Activated CD4-positive, CD25-positive, alpha-beta regulatory T cell treated with anti-CD3 and anti-CD28 coated beads, Interleukin-2, amount 50 U/mL, for 72 hours (primary cell): ENCODE results near the gene CCDC85A.

Experiments
- DNase-seq: peaks from one replicate; pipeline ENCODE4 v3.0.0; 2021

Gene CCDC85A

DNA sequence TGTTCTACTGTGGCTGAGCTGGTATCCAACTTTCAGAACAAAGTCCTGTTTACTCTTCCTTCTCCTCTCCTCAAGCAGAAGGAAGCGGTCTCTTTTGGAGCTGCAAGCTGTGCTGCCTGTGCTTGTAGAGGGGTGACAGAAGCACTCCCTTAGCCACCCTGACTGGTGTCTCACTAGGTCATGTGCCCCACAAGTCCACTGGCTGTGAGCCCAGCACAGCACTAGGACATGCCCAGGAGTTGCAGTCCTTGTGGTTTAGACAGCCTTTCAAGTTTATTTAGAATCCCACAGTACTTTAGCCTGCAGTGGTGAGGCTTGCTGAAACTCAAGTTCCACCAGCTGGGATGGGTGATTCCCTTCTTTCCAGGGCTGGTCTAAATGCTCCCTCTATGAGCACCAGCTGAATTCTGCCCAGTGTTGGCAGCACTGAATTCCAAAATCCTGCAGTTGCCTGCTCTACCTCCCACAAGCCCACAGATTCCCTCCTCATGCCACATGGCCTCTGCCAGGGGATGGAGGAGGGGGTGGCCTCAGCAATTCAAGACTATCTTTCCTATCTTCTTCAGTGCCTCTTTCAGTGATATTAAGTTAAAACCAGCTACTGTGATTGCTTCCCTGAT lies 61.2 kb downstream of the CCDC85A start:
- DNase-seq, result no peak

DNA sequence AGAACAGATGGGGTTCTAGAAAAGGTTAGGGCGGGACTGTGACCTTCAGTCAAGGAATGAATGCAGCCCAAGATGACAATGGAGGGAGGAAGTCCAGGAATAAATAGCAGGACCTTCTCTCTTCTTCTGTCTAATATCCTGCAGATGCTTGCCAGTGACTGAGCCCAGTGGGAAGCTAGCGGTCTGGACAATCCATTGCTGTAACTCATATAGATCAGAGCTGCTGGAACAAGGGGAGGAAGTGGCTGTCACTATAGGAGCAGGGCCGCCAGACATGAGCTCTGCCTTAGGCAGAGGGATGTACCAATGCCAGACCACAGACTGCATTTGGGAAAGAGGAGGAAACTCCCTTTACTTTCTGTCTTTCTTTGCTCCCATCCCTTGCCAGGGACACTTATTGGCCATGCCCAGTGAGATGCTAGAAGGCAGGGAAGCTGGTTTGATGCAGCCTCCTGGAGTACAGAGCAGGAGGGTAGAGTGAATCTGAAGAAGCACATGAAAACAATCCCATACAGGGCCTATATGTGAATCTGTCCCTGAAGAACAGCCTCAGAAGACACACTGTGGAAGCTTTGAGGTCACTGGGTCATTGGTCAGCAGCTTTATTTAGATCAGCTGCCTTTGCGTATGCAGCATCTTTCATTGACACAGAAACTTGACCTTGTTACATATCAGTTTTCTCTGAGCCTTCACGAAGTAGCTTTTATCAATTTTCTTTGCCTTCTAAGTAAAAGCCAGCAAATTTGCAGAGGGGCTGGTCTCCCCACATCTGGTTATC lies 65.4 kb downstream of the CCDC85A start:
- no peak for DNase-seq

DNA sequence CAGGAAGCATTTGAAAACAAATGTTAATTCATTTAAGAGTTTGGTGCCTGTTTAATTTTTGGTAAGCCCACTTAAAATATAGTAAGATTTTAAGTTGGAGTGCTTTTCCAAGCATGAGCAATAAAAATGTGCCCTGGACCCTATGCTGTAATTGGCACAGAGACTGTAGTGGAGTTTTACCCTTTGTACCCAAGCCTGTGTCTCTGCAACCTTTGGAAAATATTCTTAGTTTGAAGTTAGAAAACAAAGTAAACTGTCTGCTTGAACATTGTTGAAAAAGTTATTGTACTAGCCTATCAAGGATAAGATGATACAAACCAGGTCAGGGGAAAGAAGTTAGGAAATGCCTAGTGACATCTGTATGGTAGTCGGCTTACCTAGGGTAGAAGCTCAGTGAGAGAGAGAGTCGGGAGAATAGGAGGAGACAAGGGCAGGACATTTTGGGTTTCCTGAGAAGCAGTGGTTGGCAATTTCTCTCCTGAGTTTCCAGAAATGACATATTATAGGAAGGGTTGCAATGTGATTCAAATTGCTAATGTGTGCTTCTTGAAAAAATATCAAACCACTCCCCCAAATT lies 66.5 kb downstream of the CCDC85A start:
- DNase-seq, result no peak

DNA sequence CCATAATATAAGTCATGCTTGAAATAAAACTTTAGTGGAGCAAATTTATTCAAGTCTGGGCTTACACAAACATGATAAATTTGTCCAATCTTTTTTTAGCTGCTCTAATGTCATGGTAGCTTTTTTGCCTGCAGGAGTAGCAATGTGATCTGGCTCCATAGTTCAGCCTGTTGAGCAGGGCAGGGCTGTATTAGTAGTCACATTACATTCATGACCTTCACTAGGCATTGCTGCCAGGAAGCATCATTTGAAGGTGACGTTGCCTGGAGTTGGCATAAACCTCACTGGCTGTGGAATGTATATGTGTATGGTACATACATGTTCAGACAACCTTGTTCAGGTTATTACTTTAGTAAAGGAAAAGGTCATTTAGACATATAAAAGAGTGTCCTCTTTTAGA lies 76.6 kb downstream of the CCDC85A start:
- no peak for DNase-seq

DNA sequence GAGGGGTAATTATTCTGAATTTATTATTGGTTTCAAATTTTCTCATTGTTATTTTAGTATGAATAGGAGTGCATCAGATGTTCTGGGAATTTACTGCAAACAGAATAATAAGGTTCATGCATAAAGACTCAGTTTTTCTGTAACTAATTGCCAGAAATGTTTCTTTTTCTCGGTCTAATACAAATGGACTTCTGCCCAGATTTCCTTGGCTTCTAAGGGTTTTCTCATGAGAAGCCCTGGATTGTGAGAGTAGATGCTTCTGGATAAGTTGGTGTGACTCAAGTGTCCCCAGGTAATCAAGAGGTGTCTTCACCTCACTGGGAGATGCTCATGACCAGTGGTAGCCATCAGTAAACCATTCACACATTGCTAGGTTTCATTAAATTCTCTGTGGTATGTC lies 78.5 kb downstream of the CCDC85A start:
- no peak for DNase-seq

DNA sequence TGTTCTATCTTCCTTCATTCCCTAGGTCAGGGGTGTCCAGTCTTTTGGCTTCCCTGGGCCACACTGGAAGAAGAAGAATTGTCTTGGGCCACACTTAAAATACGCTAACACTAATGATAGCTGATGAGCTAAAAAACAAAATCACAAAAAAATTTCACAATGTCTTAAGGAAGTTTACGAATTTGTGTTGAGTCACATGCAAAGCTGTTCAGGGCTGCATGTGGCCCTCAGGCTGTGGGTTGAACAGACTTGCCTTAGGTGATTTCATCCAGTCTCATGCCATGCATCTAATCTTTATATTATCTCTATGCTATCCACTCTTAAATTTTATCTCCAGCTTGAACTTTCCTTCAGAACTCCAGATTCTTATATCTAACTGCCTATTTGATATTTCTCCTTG lies 80.1 kb downstream of the CCDC85A start:
- DNase-seq, result no peak

DNA sequence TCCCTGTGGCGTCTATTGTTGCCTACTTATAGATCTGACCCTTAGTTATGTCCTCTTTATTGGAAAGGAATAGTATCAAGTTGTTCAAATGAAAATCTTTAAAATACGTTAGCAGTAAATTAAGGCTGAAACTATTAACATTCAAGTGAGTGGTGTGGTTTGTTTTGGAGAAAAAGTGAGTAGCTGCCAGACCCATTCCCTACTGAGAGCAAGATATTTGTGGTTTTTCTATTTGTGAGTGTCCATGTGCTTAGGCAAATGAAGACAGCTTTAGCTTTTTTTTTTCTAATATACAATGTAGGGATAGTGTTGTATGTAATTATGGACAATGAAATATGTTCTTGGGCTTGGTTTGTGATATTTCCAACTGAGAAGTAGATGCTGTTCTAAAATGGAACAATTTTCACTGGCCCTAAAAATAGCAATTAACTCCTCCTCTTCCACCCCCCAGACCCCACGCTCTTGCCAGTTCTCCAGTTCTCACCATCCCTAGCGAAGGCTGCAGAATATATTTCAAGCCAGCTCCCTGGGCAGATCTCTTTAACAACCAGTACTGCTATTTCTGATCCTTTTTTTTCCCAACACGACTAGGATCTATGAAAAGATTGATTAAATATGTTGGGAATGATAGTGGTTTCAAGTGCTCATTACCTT lies 83.1 kb downstream of the CCDC85A start:
- no peak for DNase-seq

DNA sequence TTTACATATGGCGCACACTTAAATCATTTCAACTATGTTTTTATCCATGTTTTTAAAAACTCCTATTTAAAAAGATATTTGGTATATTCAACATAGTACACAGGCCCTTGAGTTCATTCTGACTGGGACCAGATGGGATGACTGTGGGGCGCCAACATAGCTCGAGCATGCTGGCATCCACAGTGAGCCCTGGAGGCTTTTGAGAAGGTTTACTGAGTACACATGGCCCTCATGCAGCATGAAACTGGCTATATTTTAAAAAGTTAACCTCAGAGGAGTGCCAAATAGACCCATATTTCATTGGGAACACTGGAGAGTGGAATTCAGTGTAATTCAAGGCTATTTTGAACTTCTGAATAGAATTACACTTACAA lies 83.6 kb downstream of the CCDC85A start:
- DNase-seq, result no peak

DNA sequence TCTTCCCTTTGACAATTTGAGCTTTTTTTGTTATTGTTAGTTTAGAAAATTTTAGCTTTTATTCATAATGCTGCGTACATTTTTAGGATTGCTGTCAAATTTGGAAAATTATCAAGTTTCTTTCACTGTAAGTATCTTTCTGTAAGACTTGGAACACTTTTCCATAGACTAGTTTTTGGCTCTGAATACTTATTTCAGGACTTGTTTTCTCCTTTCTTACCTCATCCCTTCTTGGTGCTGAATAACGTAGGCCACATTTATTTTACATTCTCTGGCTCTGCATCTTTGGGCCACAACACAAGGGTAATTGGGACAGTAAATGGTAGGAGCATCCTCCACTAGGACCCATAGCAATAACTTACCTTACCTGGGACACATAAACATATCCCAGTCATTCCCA lies 85.1 kb downstream of the CCDC85A start:
- DNase-seq, result no peak

DNA sequence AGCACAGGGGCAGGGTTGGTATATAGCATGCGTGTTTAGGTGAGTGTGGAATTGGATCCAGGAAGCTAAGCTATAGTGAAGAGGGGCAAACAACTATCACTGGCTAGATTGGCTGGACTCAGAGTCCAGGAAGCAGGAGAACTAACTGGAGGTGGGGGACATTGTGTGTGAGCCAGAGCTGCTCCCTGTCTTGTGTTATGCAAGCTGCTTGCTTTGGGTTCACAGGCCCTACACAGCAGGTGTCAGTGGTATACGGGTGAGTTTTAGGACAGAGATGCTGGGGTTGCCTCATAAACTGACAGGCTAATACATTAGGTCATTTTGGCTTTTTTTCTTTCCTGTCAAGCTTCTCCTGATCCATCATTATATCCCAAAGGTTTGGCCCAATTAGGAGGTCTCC lies 87.5 kb downstream of the CCDC85A start:
- no peak for DNase-seq

DNA sequence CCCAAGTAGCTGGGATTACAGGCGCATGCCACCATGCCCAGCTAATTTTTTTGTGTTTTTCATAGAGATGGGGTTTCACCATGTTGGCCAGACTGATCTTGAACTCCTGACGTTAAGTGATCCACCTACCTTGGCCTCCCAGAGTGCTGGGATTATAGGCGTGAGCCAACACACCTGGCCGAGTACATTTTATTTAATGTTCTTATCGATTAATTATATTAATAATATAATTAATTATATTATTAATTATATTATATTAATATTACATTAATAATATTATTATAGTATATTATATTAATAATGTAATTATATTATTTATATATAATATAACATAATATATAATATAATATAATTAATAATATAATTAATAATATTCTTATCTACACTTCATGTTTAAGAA lies 101.4 kb downstream of the CCDC85A start:
- DNase-seq, result no peak

DNA sequence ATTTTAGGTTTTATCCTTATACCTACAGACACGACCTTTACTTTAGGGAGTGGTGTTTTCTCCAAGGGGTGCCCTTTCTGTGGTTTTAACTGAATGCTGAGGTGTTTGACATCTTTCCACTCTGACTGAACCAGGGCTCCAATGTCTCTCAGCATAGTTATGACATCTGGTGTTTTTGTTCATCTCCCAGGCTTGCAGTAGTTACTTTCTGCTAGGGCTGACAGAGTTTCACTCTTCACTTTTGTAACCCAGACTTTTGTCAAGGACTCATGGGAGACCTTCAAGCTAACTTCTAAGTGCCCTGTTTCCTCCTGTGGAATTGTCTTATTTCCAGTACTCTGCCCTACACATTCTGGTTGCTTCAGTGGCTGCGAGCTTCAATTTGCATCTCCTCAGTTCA lies 103.1 kb downstream of the CCDC85A start:
- DNase-seq, result no peak

DNA sequence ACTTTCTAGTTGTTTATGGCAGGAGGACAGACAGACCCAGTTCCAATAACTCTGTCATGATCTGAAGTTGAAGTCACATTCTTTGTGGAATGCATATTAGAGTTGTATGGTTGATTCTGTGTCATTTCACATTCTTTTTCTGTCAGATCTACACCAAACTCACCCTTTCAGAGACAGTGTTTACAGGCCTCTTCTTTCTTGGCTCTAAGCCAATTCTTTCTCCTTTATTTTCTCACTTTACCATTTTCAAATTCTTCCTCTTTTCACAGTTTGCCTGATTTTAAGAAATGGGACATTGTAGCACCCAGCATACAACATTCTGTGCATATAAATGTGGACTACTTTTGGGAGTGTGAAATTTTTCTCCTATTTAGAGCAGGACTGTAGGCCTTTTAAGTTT lies 103.7 kb downstream of the CCDC85A start:
- DNase-seq, result no peak

DNA sequence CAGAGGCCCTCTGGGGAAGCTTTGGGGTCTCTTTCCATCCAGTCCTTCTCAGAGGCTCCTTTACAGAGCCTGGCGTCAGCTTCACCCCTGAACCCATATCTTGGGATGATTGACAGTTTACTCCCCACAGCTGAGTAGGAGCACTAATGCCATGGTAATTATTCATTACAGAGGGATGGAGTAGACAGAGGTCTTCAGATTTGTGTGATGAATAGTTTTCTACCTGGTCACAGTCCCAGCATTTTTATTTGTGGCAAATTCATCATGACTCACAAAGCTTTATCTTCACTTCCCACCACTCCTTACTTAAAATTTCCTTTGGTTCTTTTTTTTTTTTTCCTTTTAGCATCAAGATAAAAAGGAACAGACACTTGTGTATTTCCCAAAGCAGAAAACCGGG lies 104.2 kb downstream of the CCDC85A start:
- DNase-seq, result no peak

DNA sequence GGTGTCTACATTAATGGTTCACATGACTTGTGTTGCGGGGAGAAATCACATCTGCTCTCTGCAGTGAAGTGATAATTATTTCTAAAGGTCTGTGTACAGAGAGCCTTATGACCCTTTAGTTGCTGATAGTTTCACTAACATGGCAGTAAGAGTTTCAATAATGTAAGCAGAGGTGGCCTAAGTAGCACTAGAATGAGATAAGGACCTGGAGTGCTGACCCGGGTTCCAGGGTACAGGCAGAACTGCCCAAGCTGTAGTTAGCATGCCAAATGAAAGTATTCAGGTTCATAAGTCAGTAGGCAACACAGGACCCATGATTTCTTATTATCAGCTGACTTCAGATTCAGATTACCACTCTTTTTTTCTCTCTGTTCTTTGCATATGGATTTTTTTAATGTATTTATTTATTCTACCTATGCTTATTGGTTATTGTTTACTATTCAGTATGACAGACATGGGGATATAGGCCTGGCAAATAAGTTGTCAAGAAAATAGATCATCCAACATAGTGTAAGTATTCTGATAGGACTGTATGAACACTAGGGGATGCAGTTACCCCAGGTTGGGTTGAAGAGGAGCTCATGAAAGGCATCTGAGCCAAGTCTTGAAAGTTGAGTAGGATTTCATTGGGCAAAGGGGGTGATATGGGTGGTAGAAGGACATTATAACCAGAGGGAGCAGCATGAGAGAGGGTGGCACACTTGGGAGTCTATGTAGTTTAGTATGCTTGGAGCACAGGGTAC lies 105.2 kb downstream of the CCDC85A start:
- no peak for DNase-seq

DNA sequence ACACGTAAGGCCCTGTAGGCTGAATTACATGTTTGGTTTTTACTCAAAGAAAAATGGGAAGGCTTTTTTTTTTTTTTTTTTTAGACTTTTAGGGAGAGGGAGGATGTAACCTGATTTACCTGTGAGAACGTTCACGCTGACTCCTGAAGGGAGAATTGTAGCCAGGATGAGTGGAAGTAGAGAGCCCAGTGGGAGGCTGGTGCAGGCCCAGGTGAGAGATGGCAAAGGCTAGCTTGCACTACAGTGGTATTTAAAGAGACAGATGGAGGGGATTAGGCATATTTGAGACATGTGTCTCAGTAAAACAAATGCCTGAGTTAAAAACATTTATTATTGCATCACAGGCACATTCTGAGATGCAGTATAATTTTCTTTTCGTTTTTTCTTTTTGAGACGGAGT lies 107.9 kb downstream of the CCDC85A start:
- no peak for DNase-seq

DNA sequence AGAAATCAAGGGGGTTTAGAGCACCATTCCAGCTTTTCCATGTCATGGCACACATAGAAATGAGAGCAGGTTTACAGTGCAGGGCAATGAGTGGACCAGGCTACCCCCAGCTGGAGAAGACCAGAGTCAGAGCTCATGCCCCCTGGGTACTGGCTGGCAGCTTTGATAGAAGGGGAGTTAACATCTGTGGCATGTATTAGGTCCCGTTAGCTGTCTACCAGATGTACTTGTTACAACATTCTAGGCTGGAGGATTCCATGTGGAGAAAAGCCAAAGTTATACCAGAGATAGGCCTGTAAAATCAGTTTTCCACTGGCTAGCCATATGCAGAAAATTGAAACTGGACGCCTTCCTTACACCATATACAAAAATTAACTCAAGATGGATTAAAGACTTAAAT lies 109.2 kb downstream of the CCDC85A start:
- DNase-seq, result no peak

DNA sequence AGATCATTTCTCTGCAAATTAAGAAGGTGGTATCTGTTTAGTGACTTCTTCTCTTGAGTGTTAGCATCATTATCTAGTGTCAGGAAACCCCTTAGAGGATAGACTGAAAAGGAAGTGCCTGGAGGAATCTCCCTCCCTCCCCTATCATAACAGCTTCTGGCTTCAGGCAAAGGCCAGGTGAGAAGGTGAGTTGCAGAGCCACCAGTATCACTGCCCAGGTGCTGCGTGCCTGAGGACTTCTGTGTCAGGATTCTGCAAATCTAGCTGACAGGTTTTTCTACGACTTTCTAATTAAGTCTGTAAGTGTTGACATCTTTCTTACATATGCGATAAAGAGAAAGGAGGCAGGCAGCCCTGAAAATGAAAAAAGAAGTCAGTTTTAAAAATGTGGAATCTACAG lies 111.9 kb downstream of the CCDC85A start:
- DNase-seq, result no peak

DNA sequence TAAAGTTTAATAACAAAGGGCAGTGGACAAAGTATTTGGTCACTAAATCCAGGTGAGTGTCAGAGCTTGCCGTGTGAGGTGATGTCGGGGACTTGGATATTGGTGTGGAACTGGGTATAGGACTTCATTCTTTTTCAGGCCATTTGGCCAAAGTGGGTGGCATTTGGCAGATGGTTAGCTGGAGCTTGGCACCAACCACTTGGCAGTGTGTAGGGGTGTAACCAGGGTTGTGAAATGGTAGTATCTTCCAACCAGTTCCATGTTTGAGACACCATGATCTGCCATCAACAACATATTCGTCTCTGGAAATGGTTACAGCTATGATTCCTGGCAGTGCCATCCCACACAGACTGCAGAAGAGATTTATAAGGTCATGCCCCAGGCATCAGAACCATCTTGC lies 113.9 kb downstream of the CCDC85A start:
- DNase-seq, result no peak

DNA sequence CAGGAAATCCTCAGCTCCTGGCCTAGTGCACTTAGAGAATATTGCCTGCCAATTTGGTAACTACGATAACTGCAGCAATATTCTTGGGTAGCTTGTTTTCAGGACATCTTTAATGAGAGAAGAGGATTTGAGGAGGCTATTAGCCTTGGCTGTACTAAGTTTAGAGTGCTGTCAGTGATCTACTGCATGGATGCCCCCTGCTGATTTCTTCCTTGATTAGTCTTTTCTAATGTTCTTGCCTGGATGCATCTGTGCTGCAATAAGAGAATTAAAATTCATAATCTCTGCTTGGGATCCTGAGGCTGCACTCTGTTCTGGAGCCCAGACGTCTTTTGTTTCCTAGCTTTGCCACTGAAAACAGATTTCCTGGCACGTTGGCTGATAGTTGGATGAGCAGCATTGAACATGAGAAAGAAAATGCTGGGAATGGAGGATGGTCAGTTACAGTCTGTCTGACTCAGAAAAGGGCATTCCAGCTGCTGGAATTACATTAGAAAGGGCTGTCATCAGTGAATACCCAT lies 115.4 kb downstream of the CCDC85A start:
- no peak for DNase-seq

DNA sequence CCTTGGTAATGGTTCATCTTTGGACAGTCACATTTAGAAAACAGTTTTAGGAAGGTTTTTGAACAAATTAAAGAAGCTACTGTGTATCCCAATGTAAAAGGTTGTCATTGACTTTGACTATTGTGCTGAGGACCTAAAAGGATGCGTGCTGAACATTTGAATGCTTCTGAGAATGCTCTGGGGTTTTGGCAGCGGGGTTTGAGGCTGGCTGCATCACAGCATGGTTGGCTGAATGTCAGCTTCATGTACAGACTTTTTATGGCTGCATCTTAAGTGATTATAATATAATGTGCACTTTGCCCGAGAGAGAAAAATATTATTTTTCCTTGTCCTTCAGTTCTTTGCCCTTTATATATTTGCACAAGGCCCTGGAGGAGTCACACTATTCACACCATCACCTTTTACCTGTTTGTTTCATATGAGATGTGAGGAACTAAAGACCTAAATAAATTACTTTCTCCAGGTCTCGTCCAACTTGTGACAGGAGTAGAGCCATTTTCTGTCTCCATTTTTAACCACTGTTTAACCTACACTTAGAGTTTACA lies 125.9 kb downstream of the CCDC85A start:
- DNase-seq, result no peak

DNA sequence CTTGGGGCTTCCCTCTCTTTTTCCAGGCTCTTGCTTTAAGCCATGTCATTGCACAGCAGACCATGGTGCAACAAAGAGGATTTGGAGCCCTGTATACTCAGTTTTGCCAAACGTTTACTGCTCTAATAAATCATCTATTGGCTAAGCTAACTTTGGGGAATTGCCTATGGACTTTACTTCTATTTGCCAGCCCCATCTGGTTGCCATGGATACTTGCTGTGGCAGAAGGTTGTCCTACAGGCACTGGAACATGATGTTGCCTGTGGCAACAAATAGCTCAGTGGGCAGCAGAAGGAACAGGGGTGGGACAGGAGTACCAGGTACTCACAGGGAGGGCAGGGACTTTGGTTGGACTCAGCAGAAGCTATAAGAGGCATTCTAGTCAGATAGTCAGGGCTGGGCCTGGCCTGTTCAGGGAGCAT lies 129.7 kb downstream of the CCDC85A start:
- DNase-seq, result no peak

DNA sequence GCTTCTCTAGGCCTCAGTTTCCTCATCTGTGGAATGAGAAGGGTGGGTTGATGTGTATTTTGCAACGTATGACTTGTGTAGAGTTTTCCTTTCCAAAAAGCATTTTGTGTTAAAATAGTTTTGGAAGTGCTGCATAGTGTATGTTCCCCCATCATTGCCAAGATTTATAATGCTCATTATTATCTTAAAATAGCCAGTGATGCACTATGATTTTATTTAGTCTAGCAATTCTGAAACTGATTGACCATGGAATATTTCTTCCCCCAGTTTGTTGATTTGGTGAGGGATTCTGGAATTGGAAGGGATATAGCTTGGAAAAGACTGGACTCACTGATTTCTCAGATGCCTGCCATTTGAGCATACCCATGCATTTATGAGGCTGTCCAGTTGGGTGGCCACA lies 130.6 kb downstream of the CCDC85A start:
- no peak for DNase-seq
